Measurements from ENCODE around the gene TRIP4. TPM values are rescaled to one million over a fixed set of nuclear protein-coding genes. Genes with fewer than 3 reads are reported as not detected.

The TRIP4 gene
- total RNA-seq, 1 experiment from 2014 or later, result 18.3 TPM

DNA sequence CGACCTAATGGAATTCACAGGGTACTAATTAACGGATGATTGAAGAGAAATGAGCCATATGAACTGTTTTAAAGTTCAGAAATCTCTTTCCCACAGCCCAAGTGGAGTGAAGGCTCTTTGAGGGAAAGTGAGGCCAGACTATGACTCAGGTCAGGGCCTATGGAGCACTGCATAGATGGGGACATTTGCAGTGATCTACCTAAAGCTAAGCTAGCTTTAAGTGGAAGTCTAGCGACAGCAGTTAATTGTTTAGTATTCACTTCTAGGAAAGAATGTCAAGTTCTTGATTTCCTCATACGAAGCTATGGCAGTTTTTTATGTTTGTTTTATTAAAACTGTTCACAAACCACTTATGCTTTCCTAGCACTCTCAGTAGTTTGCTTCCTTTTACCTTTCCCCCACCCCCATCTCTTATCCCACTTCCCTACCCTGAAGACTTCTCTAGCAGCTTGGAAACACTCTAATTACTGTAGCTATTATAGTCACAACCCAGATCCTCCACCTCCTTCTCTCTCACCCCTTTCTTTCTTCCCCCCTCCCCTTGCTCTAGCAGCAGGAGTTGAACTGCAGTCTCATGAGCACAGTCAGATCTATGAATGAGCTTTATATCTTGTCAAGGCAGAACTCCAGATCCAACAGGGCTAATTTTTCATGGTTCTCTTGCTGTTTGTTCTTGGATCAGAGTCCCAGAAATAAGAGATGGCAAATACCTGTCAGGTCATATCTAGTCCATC, 78.9 kb downstream of the TRIP4 start:
- TF ChIP-seq, protein P1, sequence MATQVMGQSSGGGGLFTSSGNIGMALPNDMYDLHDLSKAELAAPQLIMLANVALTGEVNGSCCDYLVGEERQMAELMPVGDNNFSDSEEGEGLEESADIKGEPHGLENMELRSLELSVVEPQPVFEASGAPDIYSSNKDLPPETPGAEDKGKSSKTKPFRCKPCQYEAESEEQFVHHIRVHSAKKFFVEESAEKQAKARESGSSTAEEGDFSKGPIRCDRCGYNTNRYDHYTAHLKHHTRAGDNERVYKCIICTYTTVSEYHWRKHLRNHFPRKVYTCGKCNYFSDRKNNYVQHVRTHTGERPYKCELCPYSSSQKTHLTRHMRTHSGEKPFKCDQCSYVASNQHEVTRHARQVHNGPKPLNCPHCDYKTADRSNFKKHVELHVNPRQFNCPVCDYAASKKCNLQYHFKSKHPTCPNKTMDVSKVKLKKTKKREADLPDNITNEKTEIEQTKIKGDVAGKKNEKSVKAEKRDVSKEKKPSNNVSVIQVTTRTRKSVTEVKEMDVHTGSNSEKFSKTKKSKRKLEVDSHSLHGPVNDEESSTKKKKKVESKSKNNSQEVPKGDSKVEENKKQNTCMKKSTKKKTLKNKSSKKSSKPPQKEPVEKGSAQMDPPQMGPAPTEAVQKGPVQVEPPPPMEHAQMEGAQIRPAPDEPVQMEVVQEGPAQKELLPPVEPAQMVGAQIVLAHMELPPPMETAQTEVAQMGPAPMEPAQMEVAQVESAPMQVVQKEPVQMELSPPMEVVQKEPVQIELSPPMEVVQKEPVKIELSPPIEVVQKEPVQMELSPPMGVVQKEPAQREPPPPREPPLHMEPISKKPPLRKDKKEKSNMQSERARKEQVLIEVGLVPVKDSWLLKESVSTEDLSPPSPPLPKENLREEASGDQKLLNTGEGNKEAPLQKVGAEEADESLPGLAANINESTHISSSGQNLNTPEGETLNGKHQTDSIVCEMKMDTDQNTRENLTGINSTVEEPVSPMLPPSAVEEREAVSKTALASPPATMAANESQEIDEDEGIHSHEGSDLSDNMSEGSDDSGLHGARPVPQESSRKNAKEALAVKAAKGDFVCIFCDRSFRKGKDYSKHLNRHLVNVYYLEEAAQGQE (IDR thresholded peaks at IDR 0.05; ENCODE audit: low read depth), result no peak
- TF ChIP-seq POLR2A (IDR thresholded peaks at IDR 0.05; ENCODE audit: borderline replicate concordance, extremely low read depth, insufficient read depth, insufficient read length) (no peak), SRF (IDR thresholded peaks at IDR 0.05; ENCODE audit: low read depth) (no peak), EZH2phosphoT487 (IDR thresholded peaks at IDR 0.05; ENCODE audit: borderline replicate concordance) (no peak)
- ATAC-seq, result no peak
- Histone ChIP-seq H3K27me3 (ENCODE audit: insufficient read depth, low read length) (no peaks in the 10 kb centered on the region), H3K4me1 (ENCODE audit: control insufficient read depth in 1 of 2, insufficient read depth in 2 of 2, low read length in 2 of 2) (peaks cover 6% of the 10 kb centered on the region in 2 experiments), H4K20me1 (ENCODE audit: insufficient read depth) (no peaks in the 10 kb centered on the region; the same call in none of the 2 replicates), H2AFZ (ENCODE audit: low read depth, low read length, poor library complexity, severe bottlenecking) (no peak overlapping the region), H3K79me2 (ENCODE audit: insufficient read depth, low read length) (peaks cover 94% of the 10 kb centered on the region), H3K27ac (ENCODE audit: low read depth, low read length) (no peak overlapping the region), H3K4me2 (ENCODE audit: low read length) (no peak overlapping the region), H3K36me3 (ENCODE audit: control insufficient read depth in 1 of 2, insufficient read depth in 2 of 2, low read length in 2 of 2) (peaks cover 0 to 7% of the 10 kb centered on the region in 2 experiments; a peak in 1 of 4 replicates), H3K9me3 (ENCODE audit: control insufficient read depth in 1 of 2, insufficient read depth in 1 of 2, low read depth in 1 of 2, low read length in 2 of 2) (no peaks in the 10 kb centered on the region), H3K9me2 (ENCODE audit: insufficient read depth) (no peaks in the 10 kb centered on the region), H3K4me3 (replicated peaks in 1 of 2; ENCODE audit: low read depth in 1 of 2, low read length in 2 of 2) (no peak overlapping the region), H3K9ac (ENCODE audit: low read length) (no peak overlapping the region)
- no TSS peak for BruUV-seq (replicated peaks)
- ChIA-PET POLR2A (no interaction called here), CTCF (no interaction called here), RAD21 (ENCODE audit: low non-redundant PET in 1 of 2, low total read pairs in 2 of 2, uncharacterized antibody in 2 of 2, unreplicated experiment in 2 of 2) (interaction anchor here in 1 of 2 experiments (0.7 kb wide), 1 partner anchor 124 kb away, joined by 3 read pairs; no protein-coding TSS in a partner anchor)
- DNase-seq (ENCODE audit: low read depth, low spot score), result no peak
- intact Hi-C loops (cut with micrococcal nuclease), result no loop called here

DNA sequence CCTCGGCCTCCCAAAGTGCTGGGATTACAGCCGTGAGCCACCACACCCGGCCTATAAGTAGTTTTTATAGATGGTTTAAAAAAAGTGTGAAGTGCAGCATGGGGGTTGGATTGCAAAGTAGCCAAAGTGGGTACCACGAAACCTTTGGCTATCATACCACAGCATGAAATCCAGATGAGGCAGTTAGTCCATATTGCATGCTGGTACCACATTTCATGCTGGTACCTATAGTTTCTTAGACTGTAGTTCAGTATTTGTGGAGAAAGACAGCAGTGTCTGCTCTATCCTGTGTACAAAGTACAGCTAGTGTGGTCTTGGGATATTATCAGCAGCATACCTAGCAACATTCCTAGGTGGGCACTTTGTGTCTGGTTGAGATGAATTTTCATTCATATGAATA, 84.5 kb downstream of the TRIP4 start:
- Histone ChIP-seq H3K4me1 (ENCODE audit: control insufficient read depth in 1 of 2, insufficient read depth in 2 of 2, low read length in 2 of 2) (no peaks in the 10 kb centered on the region), H4K20me1 (ENCODE audit: insufficient read depth) (no peaks in the 10 kb centered on the region; the same call in 1 of the 2 replicates), H3K4me3 (replicated peaks in 1 of 2; ENCODE audit: low read depth in 1 of 2, low read length in 2 of 2) (no peak overlapping the region), H3K9me3 (ENCODE audit: control insufficient read depth in 1 of 2, insufficient read depth in 1 of 2, low read depth in 1 of 2, low read length in 2 of 2) (no peaks in the 10 kb centered on the region), H3K27ac (ENCODE audit: low read depth, low read length) (no peak overlapping the region), H3K9me2 (ENCODE audit: insufficient read depth) (no peaks in the 10 kb centered on the region), H3K79me2 (ENCODE audit: insufficient read depth, low read length) (peaks cover 67% of the 10 kb centered on the region), H3K9ac (ENCODE audit: low read length) (no peak overlapping the region), H3K4me2 (ENCODE audit: low read length) (no peak overlapping the region), H3K36me3 (ENCODE audit: control insufficient read depth in 1 of 2, insufficient read depth in 2 of 2, low read length in 2 of 2) (peaks cover 3% of the 10 kb centered on the region in 2 experiments; a peak in 2 of 4 replicates), H2AFZ (ENCODE audit: low read depth, low read length, poor library complexity, severe bottlenecking) (no peak overlapping the region), H3K27me3 (ENCODE audit: insufficient read depth, low read length) (no peaks in the 10 kb centered on the region)
- TF ChIP-seq, protein P2, sequence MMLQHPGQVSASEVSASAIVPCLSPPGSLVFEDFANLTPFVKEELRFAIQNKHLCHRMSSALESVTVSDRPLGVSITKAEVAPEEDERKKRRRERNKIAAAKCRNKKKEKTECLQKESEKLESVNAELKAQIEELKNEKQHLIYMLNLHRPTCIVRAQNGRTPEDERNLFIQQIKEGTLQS (IDR thresholded peaks at IDR 0.05), result no peak
- TF ChIP-seq EGR1 (IDR thresholded peaks at IDR 0.05; ENCODE audit: low read depth), result no peak
- TF ChIP-seq CEBPB (IDR thresholded peaks at IDR 0.05; ENCODE audit: low read depth), result no peak
- TF ChIP-seq EZH2 (IDR thresholded peaks at IDR 0.05), result no peak
- TF ChIP-seq SP1 (IDR thresholded peaks at IDR 0.05; ENCODE audit: low read depth), result no peak
- TF ChIP-seq TCF7L2 (IDR thresholded peaks at IDR 0.05; ENCODE audit: borderline replicate concordance, extremely low read depth, insufficient read depth, insufficient read length), result no peak
- TF ChIP-seq POLR2AphosphoS5 (IDR thresholded peaks at IDR 0.05; ENCODE audit: low read depth, low read length), result no peak
- BruUV-seq (replicated peaks), result no TSS peak
- intact Hi-C loops (cut with micrococcal nuclease), result no loop called here
- POLR2A ChIA-PET, result no interaction called here
- ATAC-seq, result no peak
- CTCF ChIA-PET, result no interaction called here
- RAD21 ChIA-PET (ENCODE audit: low non-redundant PET in 1 of 2, low total read pairs in 2 of 2, uncharacterized antibody in 2 of 2, unreplicated experiment in 2 of 2), result no interaction called here
- no peak for DNase-seq (ENCODE audit: low read depth, low spot score)

Measured in HCT116 (cell line).